ENCODE results near the gene STK39. TPM values are rescaled to one million over a fixed set of nuclear protein-coding genes. Genes with fewer than 3 reads are reported as not detected.
"Not testable (repeated sequence)": the region's sequence is repeated elsewhere in the genome, so short reads cannot be mapped to it uniquely, and the experiment has no call there.

The STK39 gene
- total RNA-seq, 2 experiments from 2014 or later: 27.3 to 28.8 TPM

DNA sequence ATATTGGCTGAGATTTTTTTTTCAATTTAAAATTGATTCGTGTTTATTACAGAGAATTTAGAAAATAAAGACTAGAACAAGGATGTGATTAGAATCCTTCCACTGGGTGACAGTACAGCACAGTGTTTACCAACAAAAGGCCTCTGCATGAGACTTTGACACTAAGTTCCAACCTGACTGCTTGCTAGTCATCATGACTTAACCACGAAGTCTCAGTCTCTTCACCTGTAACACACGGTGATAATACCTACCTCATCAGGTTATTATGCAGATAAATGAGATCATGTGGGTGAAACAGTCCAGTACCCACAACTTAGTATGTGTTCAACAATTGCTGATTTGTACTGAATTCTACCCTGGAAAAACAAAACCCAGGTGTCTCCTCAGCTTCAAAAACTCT is 151.2 kb downstream of the STK39 start:
- no peaks in the 10 kb centered on the region for H3K4me1 Mint-ChIP-seq
- ATAC-seq (ENCODE audit: low read depth) (no peak), DNase-seq (no peak)
- POLR2A ChIA-PET: no interaction called here
- peaks cover 13% of the 10 kb centered on the region for H3K36me3 Mint-ChIP-seq
- H3K4me3 Mint-ChIP-seq: no peak overlapping the region
- H3K27ac Mint-ChIP-seq: no peak overlapping the region
- H3K9me3 Mint-ChIP-seq: peaks cover 1% of the 10 kb centered on the region
- no peaks in the 10 kb centered on the region for H3K27me3 Mint-ChIP-seq

DNA sequence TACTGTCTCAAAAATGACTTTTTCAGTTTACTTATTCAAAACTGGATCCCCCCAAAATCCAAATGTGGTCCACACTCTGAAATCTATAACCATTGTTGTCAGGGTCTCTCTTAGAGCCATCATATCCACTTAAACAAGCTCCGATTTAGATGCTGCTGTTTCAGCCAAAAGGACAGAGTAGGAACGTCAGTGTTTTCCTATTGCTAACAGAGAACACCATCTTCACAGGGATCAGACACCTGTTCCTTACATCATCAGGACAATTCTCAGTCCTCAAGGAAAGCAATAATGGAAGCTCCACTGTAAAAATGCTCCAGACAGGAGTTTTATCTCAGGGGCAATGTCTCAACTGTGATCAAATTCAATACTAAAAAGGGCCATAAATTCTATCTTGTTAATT is 155.4 kb downstream of the STK39 start:
- Mint-ChIP-seq H3K27me3 (no peaks in the 10 kb centered on the region), H3K27ac (no peak overlapping the region), H3K36me3 (peaks cover 13% of the 10 kb centered on the region), H3K4me1 (peaks cover 10% of the 10 kb centered on the region), H3K9me3 (no peaks in the 10 kb centered on the region), H3K4me3 (no peak overlapping the region)
- ATAC-seq (ENCODE audit: low read depth) (no peak), DNase-seq (no peak)
- POLR2A ChIA-PET: no interaction called here

DNA sequence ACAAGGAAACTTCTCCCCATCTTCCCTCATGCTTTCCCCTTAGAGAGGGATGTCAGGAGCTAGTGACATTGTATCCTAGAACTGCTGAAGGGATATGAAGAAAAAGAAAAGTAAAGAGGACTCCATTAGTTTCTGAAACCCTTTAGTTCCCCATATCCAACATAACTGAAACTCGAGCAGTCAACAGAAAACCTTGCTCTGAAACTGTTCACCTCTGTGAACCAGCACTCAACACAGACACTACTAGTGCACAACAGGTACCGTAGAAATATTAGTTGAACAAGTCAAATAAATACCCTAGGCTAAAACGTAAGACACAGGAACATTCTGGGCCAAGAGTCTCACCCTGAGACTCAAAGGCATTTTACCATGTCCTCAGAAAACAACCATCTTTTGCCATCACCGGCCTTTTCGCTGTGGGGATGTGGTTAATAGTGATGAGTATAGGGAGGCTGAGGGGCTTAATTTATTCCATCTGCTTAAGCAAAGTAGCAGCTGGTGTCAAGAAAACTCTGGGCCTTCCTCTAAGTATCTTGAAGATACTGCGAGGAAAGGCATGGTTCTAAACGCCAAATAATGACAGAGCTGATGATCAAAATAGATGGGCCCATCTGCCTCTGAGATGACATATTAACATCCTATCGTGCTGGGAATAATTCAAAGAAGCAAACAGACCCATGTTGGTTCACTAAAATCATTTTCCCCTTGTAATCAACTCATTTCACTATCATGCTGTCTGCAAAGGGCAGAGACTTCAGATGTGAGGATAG is 156.8 kb downstream of the STK39 start:
- ATAC-seq (ENCODE audit: low read depth) (no peak), DNase-seq (no peak)
- H3K36me3 Mint-ChIP-seq: peaks cover 16% of the 10 kb centered on the region
- no peaks in the 10 kb centered on the region for H3K27me3 Mint-ChIP-seq
- H3K4me1 Mint-ChIP-seq: peaks cover 10% of the 10 kb centered on the region
- POLR2A ChIA-PET: interaction anchor here (0.6 kb wide), 1 partner anchor 73 kb away, joined by 6 read pairs; no protein-coding TSS in a partner anchor
- H3K27ac Mint-ChIP-seq: no peak overlapping the region
- H3K9me3 Mint-ChIP-seq: no peaks in the 10 kb centered on the region
- H3K4me3 Mint-ChIP-seq: no peak overlapping the region

DNA sequence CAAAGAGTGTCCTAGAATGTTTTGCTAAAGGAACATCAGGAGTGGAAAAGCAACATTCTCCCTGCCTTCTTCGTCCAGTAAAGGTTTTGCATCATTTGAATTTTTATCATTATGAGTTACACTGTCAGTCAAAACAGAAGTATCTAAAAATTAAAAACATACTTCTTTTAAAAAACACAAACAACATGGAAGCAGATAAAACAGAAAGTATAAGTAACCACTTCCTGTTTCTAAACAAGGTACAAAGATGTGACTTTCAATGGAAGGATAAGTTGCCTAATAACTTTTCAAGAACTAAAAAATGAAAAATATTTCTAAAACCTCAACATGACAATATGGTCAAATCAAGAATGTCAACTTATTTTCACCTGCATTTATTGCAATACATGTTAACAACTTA is 158.2 kb downstream of the STK39 start:
- Mint-ChIP-seq H3K4me1 (peaks cover 10% of the 10 kb centered on the region), H3K27me3 (no peaks in the 10 kb centered on the region), H3K36me3 (peaks cover 22% of the 10 kb centered on the region)

DNA sequence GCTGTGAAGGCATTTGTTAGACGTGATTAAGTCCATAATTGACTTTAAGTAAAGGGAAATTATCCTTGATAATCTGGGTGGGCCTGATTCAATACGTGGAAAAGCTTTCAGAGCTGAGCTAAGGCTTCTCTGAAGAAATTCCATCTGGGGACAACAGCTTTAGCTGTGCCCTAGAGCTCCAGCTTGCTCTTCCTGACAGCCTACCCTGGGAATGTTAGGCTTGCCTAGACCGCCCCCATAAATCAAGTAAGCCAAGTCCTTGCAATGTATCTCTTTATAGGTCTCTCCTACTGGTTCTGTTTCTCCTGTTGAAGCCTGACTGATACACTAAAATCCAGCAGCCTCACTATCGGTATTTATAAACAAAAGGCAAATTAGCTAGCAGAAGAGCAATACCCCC is 160.0 kb downstream of the STK39 start:
- no peak overlapping the region for H3K27ac Mint-ChIP-seq
- ATAC-seq (ENCODE audit: low read depth) (no peak), DNase-seq (no peak)
- H3K9me3 Mint-ChIP-seq: no peaks in the 10 kb centered on the region
- H3K4me1 Mint-ChIP-seq: peaks cover 10% of the 10 kb centered on the region
- H3K4me3 Mint-ChIP-seq: no peak overlapping the region
- peaks cover 32% of the 10 kb centered on the region for H3K36me3 Mint-ChIP-seq
- H3K27me3 Mint-ChIP-seq: no peaks in the 10 kb centered on the region
- POLR2A ChIA-PET: no interaction called here

More for the DNA sequence above, 158.2 kb downstream of the STK39 start:
- POLR2A ChIA-PET: no interaction called here
- Mint-ChIP-seq H3K9me3 (no peaks in the 10 kb centered on the region), H3K27ac (peak overlapping the region; percentile 9), H3K4me3 (no peak overlapping the region)
- ATAC-seq (ENCODE audit: low read depth) (peak; percentile 33), DNase-seq (no peak)

DNA sequence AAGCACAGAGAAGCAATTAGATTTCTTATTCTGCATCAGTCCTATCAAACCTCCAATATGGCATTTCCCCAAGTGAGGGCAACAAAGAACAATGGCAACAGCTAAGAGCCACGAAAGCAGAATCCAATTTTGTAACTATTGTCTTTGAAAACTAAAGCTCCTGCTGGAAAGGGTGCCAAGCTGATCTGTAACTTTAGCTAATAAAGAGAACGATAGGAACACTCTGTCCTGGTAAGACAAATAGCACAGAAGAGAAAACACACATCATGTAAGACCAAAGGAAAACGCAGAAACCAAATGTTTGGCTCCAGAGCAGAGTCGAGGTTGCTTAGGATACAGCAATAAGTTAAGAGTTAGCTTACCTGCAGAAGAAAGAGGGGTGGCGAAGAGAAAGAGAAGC is 160.5 kb downstream of the STK39 start:
- DNase-seq (no peak), ATAC-seq (ENCODE audit: low read depth) (no peak)
- peaks cover 10% of the 10 kb centered on the region for H3K4me1 Mint-ChIP-seq
- no peak overlapping the region for H3K4me3 Mint-ChIP-seq
- H3K36me3 Mint-ChIP-seq: peaks cover 37% of the 10 kb centered on the region
- H3K9me3 Mint-ChIP-seq: no peaks in the 10 kb centered on the region
- POLR2A ChIA-PET: no interaction called here
- no peaks in the 10 kb centered on the region for H3K27me3 Mint-ChIP-seq
- H3K27ac Mint-ChIP-seq: no peak overlapping the region

DNA sequence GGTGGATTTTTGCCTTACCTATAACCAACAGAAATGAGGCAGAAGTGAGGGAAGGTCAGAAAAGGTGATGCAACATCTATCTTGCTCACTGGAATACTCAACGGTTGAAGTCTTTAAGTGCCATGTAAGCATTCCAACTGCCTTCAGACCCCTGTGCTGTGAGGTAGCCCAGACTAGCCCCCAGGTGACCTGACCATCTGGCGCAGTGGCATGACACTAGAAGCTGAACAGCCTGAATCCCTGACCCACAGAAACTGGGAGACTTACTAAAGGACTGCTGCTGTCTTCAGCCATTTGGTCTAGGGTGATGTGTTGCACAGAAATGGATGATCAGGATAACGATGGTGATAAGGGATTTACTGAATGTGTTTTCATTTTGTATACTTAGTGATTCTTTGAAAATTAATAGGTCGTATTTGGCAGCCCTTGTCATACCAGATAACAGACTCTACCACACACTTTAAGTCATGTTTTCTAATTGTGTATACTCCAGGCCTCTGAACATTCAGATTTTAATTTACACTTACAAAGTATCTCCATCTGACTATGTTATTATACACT is 161.5 kb downstream of the STK39 start:
- H3K27ac Mint-ChIP-seq: no peak overlapping the region
- no peak overlapping the region for H3K4me3 Mint-ChIP-seq
- peaks cover 10% of the 10 kb centered on the region for H3K4me1 Mint-ChIP-seq
- no peak for DNase-seq
- no peak for ATAC-seq (ENCODE audit: low read depth)
- no peaks in the 10 kb centered on the region for H3K9me3 Mint-ChIP-seq
- no peaks in the 10 kb centered on the region for H3K27me3 Mint-ChIP-seq
- peaks cover 36% of the 10 kb centered on the region for H3K36me3 Mint-ChIP-seq
- POLR2A ChIA-PET: no interaction called here

DNA sequence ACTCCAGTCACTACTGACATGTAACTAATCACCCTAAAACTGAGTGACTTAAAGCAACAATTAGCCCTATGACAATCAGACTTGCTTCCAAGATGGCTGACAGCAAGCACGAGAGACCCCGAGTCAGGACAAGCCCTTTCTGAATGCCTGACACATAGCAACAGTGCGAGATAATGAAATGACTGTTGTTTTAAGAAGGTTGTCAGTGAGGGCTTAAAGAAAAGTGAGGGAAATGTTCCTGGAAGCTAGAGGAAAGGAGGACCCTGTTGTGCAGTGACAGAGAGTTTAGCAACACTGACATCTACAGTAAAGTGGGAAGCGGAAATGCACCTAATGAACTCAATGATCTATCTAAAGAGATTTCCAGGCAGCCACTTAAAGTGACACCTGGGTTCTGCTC is 163.1 kb downstream of the STK39 start:
- DNase-seq (no peak), ATAC-seq (ENCODE audit: low read depth) (no peak)
- Mint-ChIP-seq H3K4me1 (peaks cover 7% of the 10 kb centered on the region), H3K27ac (no peak overlapping the region), H3K4me3 (no peak overlapping the region), H3K36me3 (peaks cover 31% of the 10 kb centered on the region), H3K9me3 (no peaks in the 10 kb centered on the region), H3K27me3 (no peaks in the 10 kb centered on the region)
- POLR2A ChIA-PET: no interaction called here

DNA sequence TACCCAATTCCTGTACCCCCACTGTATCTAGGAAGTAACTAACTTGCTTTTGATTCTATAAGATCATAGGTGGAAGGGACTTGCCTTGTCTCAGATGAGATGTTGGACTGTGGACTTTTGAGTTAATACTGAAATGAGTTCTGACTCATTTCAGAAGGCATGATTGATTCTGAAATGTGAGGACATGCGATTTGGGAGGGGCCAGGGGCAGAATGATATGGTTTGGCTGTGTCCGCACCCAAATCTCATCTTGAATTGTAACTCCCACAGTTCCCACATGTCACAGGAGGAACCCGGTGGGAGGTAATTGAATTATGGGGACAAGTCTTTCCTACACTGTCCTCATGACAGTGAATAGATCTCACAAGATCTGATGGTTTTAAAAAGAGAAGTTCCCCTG is 165.9 kb downstream of the STK39 start:
- H3K9me3 Mint-ChIP-seq; H3K27me3 Mint-ChIP-seq; ATAC-seq (ENCODE audit: low read depth); DNase-seq; H3K4me1 Mint-ChIP-seq; POLR2A ChIA-PET; H3K27ac Mint-ChIP-seq; H3K4me3 Mint-ChIP-seq: not testable (repeated sequence)
- H3K36me3 Mint-ChIP-seq: peaks cover 33% of the 10 kb centered on the region

DNA sequence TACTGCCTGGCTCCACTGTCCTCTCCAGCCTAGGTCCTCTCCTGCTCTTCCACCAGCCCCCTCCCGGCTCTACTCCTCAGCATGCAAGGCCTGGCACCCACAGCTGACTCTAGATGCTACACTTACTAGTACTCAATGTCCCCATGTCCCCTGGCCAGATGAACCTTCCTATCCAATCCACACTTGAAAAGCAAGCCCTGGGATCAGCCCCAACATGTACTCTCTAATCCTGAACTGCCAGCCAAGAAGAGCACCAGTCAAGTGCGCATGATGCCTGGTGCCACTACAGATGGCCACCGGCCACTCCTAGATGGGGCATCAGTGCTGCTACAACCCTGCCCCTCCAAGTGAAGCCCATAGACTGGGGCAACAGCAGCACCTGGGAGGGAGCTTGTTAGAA is 168.2 kb downstream of the STK39 start:
- Mint-ChIP-seq H3K27me3 (no peaks in the 10 kb centered on the region), H3K4me3 (no peak overlapping the region), H3K4me1 (no peaks in the 10 kb centered on the region), H3K27ac (no peak overlapping the region), H3K9me3 (no peaks in the 10 kb centered on the region), H3K36me3 (peaks cover 26% of the 10 kb centered on the region)
- no peak for ATAC-seq (ENCODE audit: low read depth)
- POLR2A ChIA-PET: no interaction called here
- DNase-seq: no peak

DNA sequence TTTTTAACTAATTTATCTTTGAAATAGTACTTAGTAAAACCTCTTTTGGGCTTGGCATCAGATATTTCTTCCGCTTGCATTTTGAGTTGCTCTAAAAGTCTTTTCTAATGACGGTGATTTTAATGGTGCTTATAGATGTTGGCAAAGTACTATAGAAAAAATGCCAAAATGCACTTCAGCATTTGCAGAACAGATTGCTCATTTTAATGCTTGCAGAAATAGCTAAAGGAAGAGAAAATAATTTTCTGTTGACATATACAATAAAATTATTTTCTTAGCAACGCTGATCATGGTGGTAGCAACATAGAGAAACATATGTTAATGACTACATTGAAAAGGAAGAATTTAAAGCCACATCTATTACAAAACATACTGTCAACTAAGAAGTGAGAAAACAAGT is 170.7 kb downstream of the STK39 start:
- no peak overlapping the region for H3K27ac Mint-ChIP-seq
- H3K4me3 Mint-ChIP-seq: no peak overlapping the region
- no peaks in the 10 kb centered on the region for H3K9me3 Mint-ChIP-seq
- DNase-seq (no peak), ATAC-seq (ENCODE audit: low read depth) (no peak)
- POLR2A ChIA-PET: no interaction called here
- no peaks in the 10 kb centered on the region for H3K27me3 Mint-ChIP-seq
- H3K36me3 Mint-ChIP-seq: peaks cover 16% of the 10 kb centered on the region
- H3K4me1 Mint-ChIP-seq: no peaks in the 10 kb centered on the region

DNA sequence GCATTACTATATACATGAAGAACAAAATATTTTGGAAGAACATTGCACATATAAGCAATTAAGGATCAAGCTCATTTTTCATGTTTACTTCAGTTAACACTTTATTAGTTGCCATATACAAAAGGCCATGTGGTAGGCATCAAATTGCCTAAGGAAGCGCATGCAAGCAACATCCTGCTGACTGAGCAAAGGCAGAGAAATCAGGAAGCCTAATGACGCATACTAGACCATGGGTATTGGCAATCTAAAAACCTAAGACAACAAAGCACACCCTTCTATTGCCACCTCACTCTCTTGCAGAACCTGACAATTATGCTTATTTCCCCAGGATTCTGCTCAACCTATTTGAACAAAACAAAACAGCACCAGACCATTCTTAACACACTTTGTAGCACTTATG is 171.9 kb downstream of the STK39 start:
- no peak overlapping the region for H3K4me3 Mint-ChIP-seq
- peaks cover 18% of the 10 kb centered on the region for H3K36me3 Mint-ChIP-seq
- DNase-seq: no peak
- no peaks in the 10 kb centered on the region for H3K9me3 Mint-ChIP-seq
- H3K4me1 Mint-ChIP-seq: no peaks in the 10 kb centered on the region
- H3K27ac Mint-ChIP-seq: no peak overlapping the region
- POLR2A ChIA-PET: no interaction called here
- no peaks in the 10 kb centered on the region for H3K27me3 Mint-ChIP-seq
- ATAC-seq (ENCODE audit: low read depth): no peak

DNA sequence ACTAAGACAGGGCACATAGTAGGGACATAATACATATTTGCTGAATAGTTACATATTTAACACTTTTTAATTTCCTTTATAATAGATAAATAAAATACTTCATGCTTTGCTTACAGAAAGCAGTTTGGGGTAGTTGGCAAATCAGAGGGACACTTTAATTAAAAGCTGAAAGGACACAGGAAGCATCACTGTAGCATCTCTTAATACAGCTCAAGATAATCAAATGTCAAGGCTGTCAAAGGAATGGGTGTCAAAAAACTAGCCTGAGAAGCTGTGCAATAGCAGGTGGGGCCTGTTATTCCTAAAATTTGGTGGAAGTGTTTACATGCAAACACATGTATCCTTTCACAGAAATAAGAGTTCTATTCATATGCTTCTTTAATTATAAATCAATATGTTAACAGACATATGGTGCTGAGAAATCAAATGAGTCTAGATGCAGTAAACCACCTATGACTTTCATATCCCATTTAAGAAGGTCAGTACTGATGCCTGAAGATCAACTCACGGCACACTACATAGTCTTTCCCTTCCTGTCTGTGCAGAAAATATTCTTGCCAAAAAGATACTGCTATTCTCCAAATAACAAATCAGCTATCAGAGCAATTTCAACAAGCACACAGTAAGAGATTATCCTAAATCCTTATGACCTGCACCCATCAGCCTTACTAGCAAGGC is 174.6 kb downstream of the STK39 start:
- Mint-ChIP-seq H3K27me3 (no peaks in the 10 kb centered on the region), H3K27ac (no peak overlapping the region), H3K9me3 (no peaks in the 10 kb centered on the region), H3K4me3 (no peak overlapping the region), H3K36me3 (peaks cover 18% of the 10 kb centered on the region), H3K4me1 (no peaks in the 10 kb centered on the region)
- DNase-seq (no peak), ATAC-seq (ENCODE audit: low read depth) (no peak)
- POLR2A ChIA-PET: no interaction called here
